Neural cell (in vitro differentiated cells): Measurements from ENCODE around the gene SLC38A3. TPM values are rescaled to one million over a fixed set of nuclear protein-coding genes. Genes with fewer than 3 reads are reported as not detected.

Source experiments
- H2AFZ ChIP-seq: fragments of 200-600, 300-800 bp; sonication (generic), shearing (Covaris generic); 2 replicates; pipeline ENCODE4 v1.6.0; 2014; ENCODE audit warnings: low read depth, mild to moderate bottlenecking, antibody characterized with exemption, low read length, moderate library complexity
- H3F3A ChIP-seq: fragments of 200-600 bp; shearing (Covaris generic); 2 replicates; pipeline ENCODE4 v1.6.1; 2016; ENCODE audit warnings: mild to moderate bottlenecking, moderate library complexity, mixed read lengths, antibody characterized with exemption, low read length; ENCODE audit not compliant: insufficient read depth, poor library complexity, severe bottlenecking
- H3K27ac ChIP-seq: fragments of 200-600, 300-800 bp; sonication (generic), shearing (Covaris generic); 2 replicates; pipeline ENCODE4 v1.5.1; 2014; ENCODE audit warnings: mild to moderate bottlenecking, low read length, moderate library complexity
- H3K27me3 ChIP-seq: fragments of 300-800, 200-600 bp; sonication (generic), shearing (Covaris generic); 2 replicates; pipeline ENCODE4 v1.6.0; 2014; ENCODE audit warnings: mild to moderate bottlenecking, low read depth, low read length, moderate library complexity; ENCODE audit not compliant: insufficient read depth
- H3K36me3 ChIP-seq: fragments of 300-800, 200-600 bp; sonication (generic), shearing (Covaris generic); 2 replicates; pipeline ENCODE4 v1.5.1; 2014; ENCODE audit warnings: mild to moderate bottlenecking, antibody characterized with exemption, low read length, moderate library complexity; ENCODE audit not compliant: insufficient read depth
- H3K4me2 ChIP-seq: fragments of 300-800, 200-600 bp; sonication (generic), shearing (Covaris generic); 2 replicates; pipeline ENCODE4 v1.6.0; 2014; ENCODE audit warnings: mild to moderate bottlenecking, low read length
- H3K4me3 ChIP-seq: fragments of 300-800, 200-600 bp; sonication (generic), shearing (Covaris generic); 2 replicates; pipeline ENCODE4 v1.5.1; 2014; ENCODE audit warnings: mild to moderate bottlenecking, low read length, moderate library complexity
- H3K79me2 ChIP-seq: fragments of 200-600 bp; shearing (Covaris generic); replicated peaks from 2 replicates; pipeline ENCODE4 v1.6.0; 2014; ENCODE audit warnings: mild to moderate bottlenecking, low read length, moderate library complexity; ENCODE audit not compliant: insufficient read depth
- H3K9ac ChIP-seq: fragments of 300-800, 200-600 bp; sonication (generic), shearing (Covaris generic); 2 replicates; pipeline ENCODE4 v1.6.1; 2016; ENCODE audit warnings: mild to moderate bottlenecking, low read length, mixed read lengths
- H3K9me2 ChIP-seq: fragments of 200-600 bp; shearing (Covaris generic); 2 replicates; pipeline ENCODE4 v1.6.1; 2016; ENCODE audit warnings: mild to moderate bottlenecking, low read length, mixed read lengths; ENCODE audit not compliant: insufficient read depth
- H3K9me3 ChIP-seq: fragments of 200-600, 300-800 bp; sonication (generic), shearing (Covaris generic); 2 replicates; pipeline ENCODE4 v1.6.1; 2016; ENCODE audit warnings: mild to moderate bottlenecking, mixed run types, low read length, moderate library complexity, mixed read lengths
- H4K20me1 ChIP-seq: fragments of 200-600 bp; shearing (Covaris generic); 2 replicates; pipeline ENCODE4 v1.6.1; 2016; ENCODE audit warnings: mild to moderate bottlenecking, mixed run types; ENCODE audit not compliant: insufficient read depth
- EP300 ChIP-seq: fragments of 450-650 bp; conservative IDR thresholded peaks from 2 replicates; pipeline ENCODE4 v1.6.1; 2014; ENCODE audit warnings: antibody characterized with exemption, mild to moderate bottlenecking, moderate library complexity; ENCODE audit not compliant: poor library complexity, severe bottlenecking
- EZH2 ChIP-seq: fragments of 200-600, 300-800 bp; shearing (Covaris generic), sonication (generic); IDR thresholded peaks from 2 replicates; pipeline ENCODE4 v1.6.1; 2014; ENCODE audit warnings: antibody characterized with exemption, low read length, borderline replicate concordance, mild to moderate bottlenecking; ENCODE audit not compliant: insufficient read depth, poor library complexity, severe bottlenecking
- MXI1 ChIP-seq: fragments of 450-650 bp; conservative IDR thresholded peaks from 2 replicates; pipeline ENCODE4 v1.6.1; 2014; ENCODE audit warnings: antibody characterized with exemption, mild to moderate bottlenecking; ENCODE audit not compliant: poor library complexity, severe bottlenecking
- POLR2AphosphoS5 ChIP-seq: IDR thresholded peaks from 2 replicates; pipeline ENCODE4 v1.6.1; 2012
- RAD21 ChIP-seq: fragments of 450-650 bp; conservative IDR thresholded peaks from 2 replicates; pipeline ENCODE4 v1.6.1; 2014; ENCODE audit warnings: antibody characterized with exemption, mild to moderate bottlenecking, moderate library complexity
- SMC3 ChIP-seq: fragments of 450-650 bp; conservative IDR thresholded peaks from 2 replicates; pipeline ENCODE4 v1.6.1; 2014; ENCODE audit warnings: antibody characterized with exemption, mild to moderate bottlenecking, moderate library complexity; ENCODE audit not compliant: poor library complexity
- TAF1 ChIP-seq: IDR thresholded peaks from 2 replicates; pipeline ENCODE4 v1.6.1; 2012; ENCODE audit warnings: low read depth
- polyA plus RNA-seq: library from polyadenylated mRNA; depleted of rRNA; stranded (reverse); fragments of >200 nt; gene quantifications from 2 replicates; pipeline ENCODE4 v1.2.3, GENCODE V29; 2014
- TF ChIP-seq, protein P1 (sequence below): fragments of 450-650 bp; IDR thresholded peaks from 2 replicates; pipeline ENCODE4 v1.5.1; 2014; ENCODE audit warnings: antibody characterized with exemption, mild to moderate bottlenecking, moderate library complexity; ENCODE audit not compliant: poor library complexity, severe bottlenecking
- TF ChIP-seq, protein P2 (sequence below): IDR thresholded peaks from 2 replicates; pipeline ENCODE4 v1.6.1; 2012; ENCODE audit warnings: borderline replicate concordance

The SLC38A3 gene
- polyA plus RNA-seq, 1 donor from 2014 or later: not detected

DNA sequence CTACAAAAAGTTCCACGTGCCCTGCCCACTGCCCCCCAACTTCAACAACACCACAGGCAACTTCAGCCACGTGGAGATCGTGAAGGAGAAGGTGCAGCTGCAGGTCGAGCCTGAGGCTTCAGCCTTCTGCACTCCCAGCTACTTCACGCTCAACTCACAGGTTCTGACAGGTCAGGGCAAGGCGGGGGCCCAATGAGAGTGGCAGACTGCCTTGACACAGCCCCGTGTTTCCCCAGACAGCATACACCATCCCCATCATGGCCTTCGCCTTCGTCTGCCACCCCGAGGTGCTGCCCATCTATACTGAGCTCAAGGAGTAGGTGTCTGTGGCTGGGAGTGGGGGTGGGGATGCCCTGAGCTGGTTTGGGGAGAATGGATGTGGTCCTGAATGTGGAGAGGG, 12.6 kb downstream of the SLC38A3 start:
- no peak for TF ChIP-seq MXI1
- Histone ChIP-seq H3K27me3 (no peaks in the 10 kb centered on the region), H2AFZ (no peak overlapping the region), H3K9me3 (no peaks in the 10 kb centered on the region), H3K36me3 (no peaks in the 10 kb centered on the region), H4K20me1 (no peaks in the 10 kb centered on the region), H3F3A (no peaks in the 10 kb centered on the region), H3K4me2 (no peak overlapping the region), H3K27ac (no peak overlapping the region), H3K9ac (no peak overlapping the region), H3K79me2 (no peaks in the 10 kb centered on the region), H3K9me2 (no peaks in the 10 kb centered on the region), H3K4me3 (no peak overlapping the region)

DNA sequence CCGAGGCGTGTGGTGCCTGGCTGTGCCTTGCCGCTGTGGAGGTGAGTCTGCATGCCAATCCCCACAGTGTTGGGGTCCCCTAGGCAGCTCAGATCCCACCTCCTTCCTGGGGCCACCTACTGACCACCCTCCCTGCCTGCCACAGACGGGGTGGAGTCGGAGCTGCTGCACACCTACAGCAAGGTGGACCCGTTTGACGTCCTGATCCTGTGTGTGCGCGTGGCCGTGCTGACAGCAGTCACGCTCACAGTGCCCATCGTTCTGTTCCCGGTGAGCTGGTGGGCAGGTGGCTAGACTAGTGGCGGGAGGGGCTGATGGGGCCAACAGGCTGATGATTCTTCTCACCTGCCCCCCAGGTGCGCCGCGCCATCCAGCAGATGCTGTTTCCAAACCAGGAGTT, 13.4 kb downstream of the SLC38A3 start:
- H3K79me2 ChIP-seq: no peaks in the 10 kb centered on the region
- no peaks in the 10 kb centered on the region for H3K27me3 ChIP-seq
- H3K9ac ChIP-seq: no peak overlapping the region
- H3K27ac ChIP-seq: no peak overlapping the region
- H3K4me2 ChIP-seq: no peak overlapping the region
- H3K9me3 ChIP-seq: no peaks in the 10 kb centered on the region
- no peaks in the 10 kb centered on the region for H4K20me1 ChIP-seq
- TF ChIP-seq EZH2: no peak
- TF ChIP-seq SMC3: no peak
- TF ChIP-seq, protein P1, sequence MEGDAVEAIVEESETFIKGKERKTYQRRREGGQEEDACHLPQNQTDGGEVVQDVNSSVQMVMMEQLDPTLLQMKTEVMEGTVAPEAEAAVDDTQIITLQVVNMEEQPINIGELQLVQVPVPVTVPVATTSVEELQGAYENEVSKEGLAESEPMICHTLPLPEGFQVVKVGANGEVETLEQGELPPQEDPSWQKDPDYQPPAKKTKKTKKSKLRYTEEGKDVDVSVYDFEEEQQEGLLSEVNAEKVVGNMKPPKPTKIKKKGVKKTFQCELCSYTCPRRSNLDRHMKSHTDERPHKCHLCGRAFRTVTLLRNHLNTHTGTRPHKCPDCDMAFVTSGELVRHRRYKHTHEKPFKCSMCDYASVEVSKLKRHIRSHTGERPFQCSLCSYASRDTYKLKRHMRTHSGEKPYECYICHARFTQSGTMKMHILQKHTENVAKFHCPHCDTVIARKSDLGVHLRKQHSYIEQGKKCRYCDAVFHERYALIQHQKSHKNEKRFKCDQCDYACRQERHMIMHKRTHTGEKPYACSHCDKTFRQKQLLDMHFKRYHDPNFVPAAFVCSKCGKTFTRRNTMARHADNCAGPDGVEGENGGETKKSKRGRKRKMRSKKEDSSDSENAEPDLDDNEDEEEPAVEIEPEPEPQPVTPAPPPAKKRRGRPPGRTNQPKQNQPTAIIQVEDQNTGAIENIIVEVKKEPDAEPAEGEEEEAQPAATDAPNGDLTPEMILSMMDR: no peak
- TF ChIP-seq RAD21: no peak
- TF ChIP-seq POLR2AphosphoS5: no peak
- TF ChIP-seq EP300: no peak
- no peak for TF ChIP-seq MXI1
- TF ChIP-seq TAF1: no peak
- TF ChIP-seq, protein P2, sequence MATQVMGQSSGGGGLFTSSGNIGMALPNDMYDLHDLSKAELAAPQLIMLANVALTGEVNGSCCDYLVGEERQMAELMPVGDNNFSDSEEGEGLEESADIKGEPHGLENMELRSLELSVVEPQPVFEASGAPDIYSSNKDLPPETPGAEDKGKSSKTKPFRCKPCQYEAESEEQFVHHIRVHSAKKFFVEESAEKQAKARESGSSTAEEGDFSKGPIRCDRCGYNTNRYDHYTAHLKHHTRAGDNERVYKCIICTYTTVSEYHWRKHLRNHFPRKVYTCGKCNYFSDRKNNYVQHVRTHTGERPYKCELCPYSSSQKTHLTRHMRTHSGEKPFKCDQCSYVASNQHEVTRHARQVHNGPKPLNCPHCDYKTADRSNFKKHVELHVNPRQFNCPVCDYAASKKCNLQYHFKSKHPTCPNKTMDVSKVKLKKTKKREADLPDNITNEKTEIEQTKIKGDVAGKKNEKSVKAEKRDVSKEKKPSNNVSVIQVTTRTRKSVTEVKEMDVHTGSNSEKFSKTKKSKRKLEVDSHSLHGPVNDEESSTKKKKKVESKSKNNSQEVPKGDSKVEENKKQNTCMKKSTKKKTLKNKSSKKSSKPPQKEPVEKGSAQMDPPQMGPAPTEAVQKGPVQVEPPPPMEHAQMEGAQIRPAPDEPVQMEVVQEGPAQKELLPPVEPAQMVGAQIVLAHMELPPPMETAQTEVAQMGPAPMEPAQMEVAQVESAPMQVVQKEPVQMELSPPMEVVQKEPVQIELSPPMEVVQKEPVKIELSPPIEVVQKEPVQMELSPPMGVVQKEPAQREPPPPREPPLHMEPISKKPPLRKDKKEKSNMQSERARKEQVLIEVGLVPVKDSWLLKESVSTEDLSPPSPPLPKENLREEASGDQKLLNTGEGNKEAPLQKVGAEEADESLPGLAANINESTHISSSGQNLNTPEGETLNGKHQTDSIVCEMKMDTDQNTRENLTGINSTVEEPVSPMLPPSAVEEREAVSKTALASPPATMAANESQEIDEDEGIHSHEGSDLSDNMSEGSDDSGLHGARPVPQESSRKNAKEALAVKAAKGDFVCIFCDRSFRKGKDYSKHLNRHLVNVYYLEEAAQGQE: no peak
- no peak overlapping the region for H3K4me3 ChIP-seq
- no peaks in the 10 kb centered on the region for H3F3A ChIP-seq
- H3K9me2 ChIP-seq: no peaks in the 10 kb centered on the region
- no peak overlapping the region for H2AFZ ChIP-seq
- H3K36me3 ChIP-seq: no peaks in the 10 kb centered on the region

DNA sequence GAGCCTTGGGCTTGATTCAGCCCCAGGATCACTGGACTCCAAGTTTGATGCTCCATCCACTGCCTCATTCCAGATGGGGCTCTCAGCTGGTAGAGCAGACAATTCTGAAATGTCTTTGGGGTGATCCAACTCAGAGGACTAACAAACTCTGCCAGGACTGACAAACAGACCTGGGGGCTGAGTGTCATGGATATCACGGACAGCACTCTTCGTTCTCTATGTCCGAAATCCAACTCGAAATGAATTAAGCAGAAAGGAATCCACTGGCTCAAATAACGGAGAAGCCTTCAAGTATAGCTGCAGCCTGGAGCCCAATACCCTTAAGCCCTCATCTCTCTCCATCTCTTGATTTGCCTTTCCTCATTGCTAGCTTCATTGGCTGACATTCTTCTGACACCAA, 14.2 kb downstream of the SLC38A3 start:
- no peak overlapping the region for H3K4me2 ChIP-seq
- TF ChIP-seq SMC3 (no peak), MXI1 (no peak), TAF1 (no peak), EZH2 (no peak)
- TF ChIP-seq, protein P2: no peak
- TF ChIP-seq, protein P1: no peak
- no peak overlapping the region for H3K4me3 ChIP-seq
- no peak overlapping the region for H3K27ac ChIP-seq
- no peak overlapping the region for H3K9ac ChIP-seq
- H3K36me3 ChIP-seq: no peaks in the 10 kb centered on the region
- H3K79me2 ChIP-seq: no peaks in the 10 kb centered on the region
- H2AFZ ChIP-seq: no peak overlapping the region
- H4K20me1 ChIP-seq: no peaks in the 10 kb centered on the region
- H3K9me2 ChIP-seq: no peaks in the 10 kb centered on the region
- no peaks in the 10 kb centered on the region for H3K27me3 ChIP-seq
- H3K9me3 ChIP-seq: no peaks in the 10 kb centered on the region
- no peaks in the 10 kb centered on the region for H3F3A ChIP-seq
